GM12864 (cell line): ENCODE results near the gene LZTFL1.

ENCODE experiments used
- DNase-seq: peaks from one replicate; pipeline ENCODE4 v3.0.0-alpha.2; 2011; ENCODE audit warnings: low read depth
- H3K4me3 ChIP-seq: 2 replicates; pipeline ENCODE4 v1.5.1; 2011; ENCODE audit warnings: mild to moderate bottlenecking, low read depth, low read length, control low read depth
- CTCF ChIP-seq: IDR thresholded peaks from 2 replicates; pipeline ENCODE4 v1.5.1; 2011; ENCODE audit warnings: low read depth, mild to moderate bottlenecking, moderate library complexity, low read length, control low read depth, inconsistent platforms; ENCODE audit errors: missing control alignments

LZTFL1 gene

GRCh38 chr3:45789235-45789812 is 52.6 kb downstream of the LZTFL1 start:
- H3K4me3 ChIP-seq = no peak overlapping the region
- TF ChIP-seq CTCF = no peak
- no peak for DNase-seq

DNA sequence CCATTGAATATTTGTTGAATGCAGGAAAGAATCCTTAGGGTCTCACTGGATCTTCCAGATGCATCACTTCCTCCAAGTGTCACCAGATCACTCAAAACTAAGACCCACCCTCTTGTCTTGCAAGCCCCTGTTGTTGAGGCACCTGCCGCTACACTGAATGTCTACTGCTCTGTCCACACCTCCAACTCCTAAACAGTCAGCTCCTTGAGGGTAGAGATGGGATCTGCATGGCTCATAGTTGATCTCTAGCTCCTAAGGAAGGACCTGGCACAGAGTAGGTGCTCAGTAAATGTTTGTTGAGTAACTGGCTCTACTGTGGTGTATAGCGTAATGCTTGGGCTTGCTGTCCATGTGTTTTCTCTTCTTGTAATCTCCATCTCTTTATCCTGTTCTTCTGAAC is 54.4 kb downstream of the LZTFL1 start:
- no peak overlapping the region for H3K4me3 ChIP-seq
- TF ChIP-seq CTCF = no peak
- DNase-seq = no peak

GRCh38 chr3:45786801-45787495 is 55.0 kb downstream of the LZTFL1 start:
- DNase-seq = no peak
- no peak overlapping the region for H3K4me3 ChIP-seq
- no peak for TF ChIP-seq CTCF

- no peak for TF ChIP-seq CTCF
- DNase-seq = no peak
- no peak overlapping the region for H3K4me3 ChIP-seq
These were observed 56.2 kb downstream of the LZTFL1 start for GRCh38 chr3:45785605-45786150.

DNA sequence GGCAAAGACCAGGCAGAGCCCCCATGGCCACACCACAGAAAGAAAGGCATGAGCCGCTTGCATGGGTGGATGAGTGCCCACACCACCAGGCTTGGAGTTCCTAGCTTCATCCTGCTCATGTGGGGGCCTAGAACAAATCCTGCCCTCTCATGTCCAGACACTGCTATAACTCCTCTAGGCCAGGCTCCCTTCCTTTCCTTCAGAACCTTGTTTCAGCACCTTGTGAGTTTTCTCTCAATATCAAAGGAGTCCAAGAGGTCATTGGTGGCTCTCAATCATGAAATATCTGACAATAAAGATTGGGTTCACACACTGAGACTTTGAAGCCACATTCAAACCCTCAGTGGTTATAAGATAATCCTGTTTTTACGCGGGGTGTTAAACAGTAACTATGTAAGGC is 58.3 kb downstream of the LZTFL1 start:
- H3K4me3 ChIP-seq = no peak overlapping the region
- no peak for DNase-seq
- no peak for TF ChIP-seq CTCF

- no peak overlapping the region for H3K4me3 ChIP-seq
- no peak for TF ChIP-seq CTCF
- no peak for DNase-seq
These were observed 59.5 kb downstream of the LZTFL1 start for GRCh38 chr3:45782381-45782780.

- no peak overlapping the region for H3K4me3 ChIP-seq
- no peak for DNase-seq
- no peak for TF ChIP-seq CTCF
These were observed 60.1 kb downstream of the LZTFL1 start for GRCh38 chr3:45781841-45782240.
